Colonic mucosa (tissue), 4 donors: ENCODE measurements around the gene RPL21. TPM values are rescaled to one million over a fixed set of nuclear protein-coding genes. Genes with fewer than 3 reads are reported as not detected.
"Not testable (repeated sequence)": the region's sequence is repeated elsewhere in the genome, so short reads cannot be mapped to it uniquely, and the experiment has no call there.

Experiments
- DNase-seq: peaks from one replicate; pipeline ENCODE4 v3.0.0-alpha.2; 2020
- H3K27ac ChIP-seq: fragments of 200-600 bp; one replicate; pipeline ENCODE4 v1.8.0; 2021
- H3K27me3 ChIP-seq: fragments of 200-600 bp; one replicate; pipeline ENCODE4 v1.8.0; 2021
- H3K36me3 ChIP-seq: fragments of 200-600 bp; one replicate; pipeline ENCODE4 v1.8.0; 2021
- H3K4me1 ChIP-seq: fragments of 200-600 bp; one replicate; pipeline ENCODE4 v1.8.0; 2021; ENCODE audit warnings: mild to moderate bottlenecking
- H3K4me3 ChIP-seq: fragments of 200-600 bp; one replicate; pipeline ENCODE4 v1.8.0; 2021
- H3K9ac ChIP-seq, 2 donors: one replicate each; pipeline ENCODE4 v1.7.0; 2013; ENCODE audit warnings: control low read depth in 2 of 2, low read depth in 2 of 2, low read length in 2 of 2
- H3K9me3 ChIP-seq: fragments of 200-600 bp; one replicate; pipeline ENCODE4 v1.8.0; 2021
- CTCF ChIP-seq: fragments of 200-600 bp; IDR thresholded peaks from one replicate; pipeline ENCODE4 v1.8.0; 2022; ENCODE audit warnings: antibody characterized with exemption, mild to moderate bottlenecking
- intact Hi-C: fragments of 100-400 bp; cut with DNase I; formaldehyde crosslinking; loops from one replicate; pipeline ENCODE4 v1.14.1; 2022
- total RNA-seq, 2 donors: library from RNA; stranded (reverse); fragmentation: NEBNext Ultra II Directional in 1 of 2; extraction: Animal tissue kit (Norgen Biotek cat#: 25700) in 1 of 2; gene quantifications; one replicate each; pipeline ENCODE4 v1.2.1, GENCODE V29; 2021
- donor health status: healthy.
- donor health status: DM: no; HTN: no; CAD: no.
- donor health status: DM: no; HTN: no; CAD: no.

Gene RPL21
- total RNA-seq, 2 donors from 2014 or later: 795 to 929 TPM

GRCh38 chr13:27295660-27296059 is 44.3 kb downstream of the RPL21 start:
- Histone ChIP-seq H3K36me3 (no peaks in the 10 kb centered on the region), H3K4me3 (no peak overlapping the region), H3K9me3 (no peaks in the 10 kb centered on the region), H3K27me3 (no peaks in the 10 kb centered on the region), H3K27ac (no peak overlapping the region), H3K4me1 (no peaks in the 10 kb centered on the region), H3K9ac (no peak overlapping the region)
- TF ChIP-seq CTCF: no peak
- intact Hi-C loops: no loop called here
- no peak for DNase-seq

DNA sequence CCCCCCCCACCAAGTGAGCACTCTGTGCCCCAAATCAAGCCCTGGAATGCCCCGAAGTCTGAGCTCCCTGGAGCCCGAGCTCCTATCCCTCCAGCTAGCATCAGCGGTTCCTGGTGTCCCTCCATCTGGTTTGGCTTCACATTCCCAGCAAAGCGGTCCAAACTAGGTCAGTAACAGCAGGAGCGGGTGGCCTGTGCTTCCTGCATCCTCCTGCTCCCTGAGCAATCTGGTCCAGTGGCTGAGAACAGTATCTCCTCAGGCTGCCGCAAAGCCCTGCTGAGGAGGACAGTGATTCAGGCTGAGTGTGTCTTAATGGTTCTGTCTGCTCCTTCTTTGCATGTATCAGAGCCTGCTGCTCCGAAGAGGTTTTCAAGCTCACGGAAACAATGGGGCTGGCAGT is 45.1 kb downstream of the RPL21 start:
- H3K27ac ChIP-seq: no peak overlapping the region
- no peak for TF ChIP-seq CTCF
- H3K4me3 ChIP-seq: no peak overlapping the region
- no peaks in the 10 kb centered on the region for H3K4me1 ChIP-seq
- H3K27me3 ChIP-seq: no peaks in the 10 kb centered on the region
- no peaks in the 10 kb centered on the region for H3K9me3 ChIP-seq
- intact Hi-C loops: no loop called here
- DNase-seq: no peak
- H3K9ac ChIP-seq: no peak overlapping the region
- H3K36me3 ChIP-seq: no peaks in the 10 kb centered on the region

- no peaks in the 10 kb centered on the region for H3K4me1 ChIP-seq
- H3K4me3 ChIP-seq: no peak overlapping the region
- H3K27ac ChIP-seq: no peak overlapping the region
- intact Hi-C loops: no loop called here
- H3K36me3 ChIP-seq: no peaks in the 10 kb centered on the region
- no peaks in the 10 kb centered on the region for H3K27me3 ChIP-seq
- TF ChIP-seq CTCF: no peak
- H3K9me3 ChIP-seq: no peaks in the 10 kb centered on the region
- no peak for DNase-seq
- no peak overlapping the region for H3K9ac ChIP-seq
These were observed 47.5 kb downstream of the RPL21 start for GRCh38 chr13:27298849-27299248.

GRCh38 chr13:27300406-27300805 is 49.0 kb downstream of the RPL21 start:
- H3K9ac ChIP-seq, DNase-seq, H3K4me3 ChIP-seq, H3K4me1 ChIP-seq, intact Hi-C loops, H3K9me3 ChIP-seq, H3K27me3 ChIP-seq, H3K27ac ChIP-seq, H3K36me3 ChIP-seq: not testable (repeated sequence)

- DNase-seq: no peak
- intact Hi-C loops: no loop called here
- no peak for TF ChIP-seq CTCF
These were observed 49.7 kb downstream of the RPL21 start for GRCh38 chr13:27300941-27301586.

DNA sequence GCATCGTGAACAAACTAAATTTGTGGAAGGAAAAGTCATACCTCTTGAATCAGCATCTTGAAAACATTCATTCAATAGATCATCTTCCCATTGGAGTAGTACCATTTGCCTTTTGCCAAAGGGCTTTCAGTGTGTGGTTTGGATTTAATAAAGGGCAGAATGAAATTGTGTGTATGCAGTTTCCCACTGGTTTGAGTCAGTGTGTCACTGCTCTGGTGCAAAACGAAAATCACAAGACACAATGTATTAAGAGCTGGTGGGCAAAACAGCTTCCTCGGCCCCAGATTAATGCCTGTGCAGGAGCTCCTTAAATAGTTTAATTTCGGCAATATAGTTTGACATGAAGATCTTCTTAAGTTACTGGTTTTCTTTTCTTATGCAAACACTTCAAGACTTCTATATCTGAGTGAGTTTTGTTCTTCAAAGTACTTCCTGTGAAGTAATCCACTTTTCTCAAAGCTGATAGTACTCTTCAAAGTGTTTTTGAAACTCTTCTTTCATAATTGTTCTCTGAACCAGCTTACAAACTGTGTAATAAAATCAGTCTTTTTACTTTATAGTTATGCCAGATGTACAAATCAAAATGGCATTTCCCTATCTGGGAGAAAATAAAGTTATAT is 51.4 kb downstream of the RPL21 start:
- Histone ChIP-seq H3K9me3 (no peaks in the 10 kb centered on the region), H3K27ac (no peak overlapping the region), H3K4me1 (no peaks in the 10 kb centered on the region), H3K27me3 (no peaks in the 10 kb centered on the region), H3K36me3 (no peaks in the 10 kb centered on the region), H3K9ac (no peak overlapping the region), H3K4me3 (no peak overlapping the region)
- TF ChIP-seq CTCF: no peak
- DNase-seq: no peak
- intact Hi-C loops: no loop called here

More at GRCh38 chr13:27300941-27301586, 49.7 kb downstream of the RPL21 start:
- H3K36me3 ChIP-seq: no peaks in the 10 kb centered on the region
- H3K9ac ChIP-seq: no peak overlapping the region
- H3K4me3 ChIP-seq: no peak overlapping the region
- no peaks in the 10 kb centered on the region for H3K4me1 ChIP-seq
- H3K27ac ChIP-seq: no peak overlapping the region
- no peaks in the 10 kb centered on the region for H3K9me3 ChIP-seq
- no peaks in the 10 kb centered on the region for H3K27me3 ChIP-seq
